LNCaP clone FGC (cell line): ENCODE data around the gene A1CF.

Experiments
- DNase-seq: peaks from one replicate; pipeline ENCODE4 v3.0.0-alpha.2; 2011; ENCODE audit warnings: low read depth
- H3K4me3 ChIP-seq: 2 replicates; pipeline ENCODE4 v1.5.1; 2011; ENCODE audit warnings: mild to moderate bottlenecking, low read depth, low read length, control low read depth
- CTCF ChIP-seq: IDR thresholded peaks from 2 replicates; pipeline ENCODE4 v1.5.1; 2012; ENCODE audit warnings: mild to moderate bottlenecking; ENCODE audit not compliant: control insufficient read depth, insufficient read depth; ENCODE audit errors: extremely low read depth

The A1CF gene

GRCh38 chr10:50866317-50866716 lies 19.1 kb downstream of the A1CF start:
- DNase-seq: no peak
- no peak overlapping the region for H3K4me3 ChIP-seq
- no peak for TF ChIP-seq CTCF

DNA sequence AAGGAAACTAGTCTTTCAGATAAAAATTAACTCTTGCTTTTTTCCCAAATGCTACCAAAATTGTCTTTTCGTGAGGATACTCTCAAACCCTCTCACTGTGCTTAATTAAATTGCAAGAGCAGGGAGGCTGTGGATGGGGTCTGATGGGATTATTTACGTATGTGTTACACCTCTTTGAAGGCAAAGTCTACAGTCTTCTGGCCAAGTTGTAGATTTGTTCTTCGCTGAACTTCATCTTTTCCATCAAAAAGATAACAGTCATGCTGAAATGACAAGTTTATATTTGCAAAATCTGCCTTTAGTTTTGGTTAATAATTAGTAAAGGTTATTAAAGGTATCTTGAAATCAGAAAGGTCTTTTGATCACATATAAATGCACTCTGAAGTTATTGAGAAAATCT lies 22.7 kb downstream of the A1CF start:
- no peak for TF ChIP-seq CTCF
- DNase-seq: no peak
- no peak overlapping the region for H3K4me3 ChIP-seq

DNA sequence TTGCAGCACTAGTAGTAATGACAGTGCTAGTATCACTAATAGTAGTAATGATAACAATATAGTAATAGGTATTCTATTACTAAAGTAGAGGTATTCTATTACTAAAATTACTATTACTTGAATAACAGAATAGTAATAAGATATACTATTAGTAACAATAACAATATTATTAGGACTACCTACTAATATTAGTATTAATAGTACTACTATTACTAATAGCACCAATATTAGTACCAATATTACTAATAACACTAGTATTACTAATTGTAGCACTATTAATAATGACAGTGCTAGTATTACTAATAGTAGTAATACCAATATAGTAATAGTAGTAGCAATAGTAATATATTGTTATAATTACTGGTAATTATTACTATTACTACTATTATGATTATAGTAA lies 24.1 kb downstream of the A1CF start:
- no peak overlapping the region for H3K4me3 ChIP-seq
- no peak for DNase-seq
- TF ChIP-seq CTCF: no peak

DNA sequence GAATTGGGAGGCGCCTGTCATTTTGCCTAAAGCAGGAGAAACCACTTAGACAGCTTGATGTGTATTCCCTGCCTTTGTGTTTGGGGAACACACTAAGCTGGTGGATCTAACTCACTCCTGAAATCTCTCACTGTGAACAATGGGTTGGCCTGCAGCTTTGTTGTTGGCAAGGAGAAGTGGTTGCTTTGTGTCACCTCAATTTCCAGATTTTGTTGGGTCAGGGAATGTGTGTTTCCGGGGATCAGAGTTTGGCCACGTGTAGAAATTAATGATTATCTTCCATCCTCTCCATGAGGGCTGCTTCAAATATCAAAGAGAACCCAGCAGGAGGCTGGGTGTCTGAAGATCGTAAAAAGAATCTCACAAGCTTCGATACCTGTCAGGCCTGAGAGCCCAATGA lies 27.8 kb downstream of the A1CF start:
- no peak overlapping the region for H3K4me3 ChIP-seq
- TF ChIP-seq CTCF: no peak
- no peak for DNase-seq

DNA sequence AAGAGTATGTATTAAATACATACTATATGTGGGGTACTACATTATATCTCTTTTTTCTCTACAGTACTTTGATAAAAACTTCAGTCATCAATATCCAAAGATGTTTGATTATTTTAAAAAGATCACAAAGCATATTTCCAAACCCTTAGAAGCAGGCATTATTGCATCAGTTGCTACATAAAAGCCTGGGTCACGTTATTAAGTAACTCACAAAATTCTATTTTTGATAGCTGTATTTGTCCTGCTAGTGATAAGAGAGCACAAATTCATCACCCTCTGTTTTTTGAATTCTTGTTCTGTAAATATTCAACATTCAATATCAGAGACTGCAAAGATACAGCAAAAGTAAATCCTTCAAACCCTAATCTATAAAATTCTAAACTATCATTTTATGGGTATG lies 30.0 kb downstream of the A1CF start:
- TF ChIP-seq CTCF: no peak
- no peak for DNase-seq
- H3K4me3 ChIP-seq: no peak overlapping the region

DNA sequence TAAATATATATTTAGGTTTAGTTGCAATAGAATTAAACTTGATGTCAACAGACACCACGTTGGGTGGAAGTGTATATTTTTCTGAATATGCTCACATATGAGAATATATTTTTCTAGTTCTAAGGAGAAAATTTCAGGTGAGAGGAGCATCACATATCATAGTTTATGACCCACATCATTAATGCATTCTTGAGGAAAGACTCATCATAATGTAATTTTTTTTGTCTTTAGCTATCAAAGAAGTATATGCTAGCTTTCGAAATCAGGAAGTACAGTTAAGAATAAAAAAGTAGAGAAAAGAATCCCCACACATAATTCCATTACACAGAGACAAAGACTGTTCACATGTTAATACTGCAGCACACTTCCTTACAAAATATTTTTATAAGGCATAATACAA lies 30.4 kb downstream of the A1CF start:
- DNase-seq: no peak
- TF ChIP-seq CTCF: no peak
- no peak overlapping the region for H3K4me3 ChIP-seq

- TF ChIP-seq CTCF: no peak
- DNase-seq: no peak
- no peak overlapping the region for H3K4me3 ChIP-seq
Observed at GRCh38 chr10:50853557-50853956, 31.9 kb downstream of the A1CF start.
